Gastrocnemius medialis (tissue), 4 donors: ENCODE data around the gene CNIH3.

Source experiments
- CTCF ChIP-seq, 5 experiments: fragments of 450-650 bp in 3 of 5; fragments of 200-600 bp in 2 of 5; sonication (generic) in 2 of 5; IDR thresholded peaks in 4 of 5; conservative IDR thresholded peaks in 1 of 5; 1 replicate in 4 of 5; 2 replicates in 1 of 5; pipeline ENCODE4 v1.5.1; 2016 to 2019; ENCODE audit warnings: antibody characterized with exemption in 5 of 5, mild to moderate bottlenecking in 3 of 5, moderate library complexity in 3 of 5
- POLR2A ChIP-seq, 2 donors: fragments of 450-650 bp; IDR thresholded peaks; one replicate each; pipeline ENCODE4 v1.6.1; 2017; ENCODE audit warnings: antibody characterized with exemption in 2 of 2, mild to moderate bottlenecking in 2 of 2, moderate library complexity in 2 of 2

- TF ChIP-seq CTCF (IDR thresholded peaks at IDR 0.05 in 4 of 5, conservative IDR thresholded peaks at IDR 0.05 in 1 of 5) = no peak
- no peak for TF ChIP-seq POLR2A (IDR thresholded peaks at IDR 0.05)
Measured at GRCh38 chr1:224589006-224589405, 27.1 kb upstream of the CNIH3 start.
